ENCODE data around the gene NPAS2. TPM values are rescaled to one million over a fixed set of nuclear protein-coding genes. Genes with fewer than 3 reads are reported as not detected.

NPAS2 gene
- total and polyA plus RNA-seq, 7 donors, result 8.5 to 56.2 (median 17.3) TPM

DNA sequence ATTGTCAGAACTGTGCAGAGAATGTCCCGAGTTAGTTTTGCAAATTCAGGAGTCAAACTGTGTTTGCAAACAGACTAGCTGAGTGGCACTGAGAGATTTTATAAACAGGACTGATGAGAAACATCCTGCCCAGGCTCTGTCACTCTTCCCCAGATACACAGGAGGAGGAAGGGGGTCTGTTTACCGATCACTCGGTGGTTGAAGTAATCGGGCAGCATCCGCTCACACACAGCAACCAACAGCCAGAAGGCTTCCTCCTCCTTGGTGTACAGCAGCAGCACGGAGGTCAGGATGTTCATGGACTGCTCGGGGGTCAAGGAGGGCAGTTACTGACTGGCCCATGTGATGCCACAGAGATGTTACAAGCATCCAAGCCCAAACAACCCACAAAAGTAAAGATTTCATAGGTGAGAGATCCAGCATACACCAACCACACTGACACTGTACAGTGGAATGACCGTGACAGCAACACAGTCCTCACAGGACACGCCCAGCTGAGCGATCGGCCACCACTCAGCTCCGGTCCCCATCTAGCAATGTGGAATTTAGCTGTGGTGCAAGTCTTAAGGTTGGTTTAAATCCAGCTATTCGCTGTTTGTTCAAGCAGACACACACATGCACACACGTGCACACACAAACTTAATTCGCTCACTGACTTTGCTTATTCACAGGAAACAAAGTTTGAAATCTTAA, 212.3 kb downstream of the NPAS2 start:
- Histone ChIP-seq H3K27me3 (ENCODE audit: insufficient read depth in 3 of 3, low read length in 2 of 3) (no peaks in the 10 kb centered on the region), H3K36me3 (ENCODE audit: insufficient read depth in 1 of 2, low read depth in 1 of 2) (peaks cover 0 to 98% of the 10 kb centered on the region in 2 donors), H3K4me1 (no peaks in the 10 kb centered on the region), H3K27ac (peak overlapping the region; percentile 2), H3K9me3 (no peaks in the 10 kb centered on the region), H3K4me3 (no peak overlapping the region)
- intact Hi-C loops (cut with DNase I), result no loop called here
- ATAC-seq (no peak), DNase-seq (no peak)
- WGBS, 3 donors, result 87 to 91% (median 89%) methylated on average over 15 of the region's 15 CpGs
- TF ChIP-seq, protein P1, sequence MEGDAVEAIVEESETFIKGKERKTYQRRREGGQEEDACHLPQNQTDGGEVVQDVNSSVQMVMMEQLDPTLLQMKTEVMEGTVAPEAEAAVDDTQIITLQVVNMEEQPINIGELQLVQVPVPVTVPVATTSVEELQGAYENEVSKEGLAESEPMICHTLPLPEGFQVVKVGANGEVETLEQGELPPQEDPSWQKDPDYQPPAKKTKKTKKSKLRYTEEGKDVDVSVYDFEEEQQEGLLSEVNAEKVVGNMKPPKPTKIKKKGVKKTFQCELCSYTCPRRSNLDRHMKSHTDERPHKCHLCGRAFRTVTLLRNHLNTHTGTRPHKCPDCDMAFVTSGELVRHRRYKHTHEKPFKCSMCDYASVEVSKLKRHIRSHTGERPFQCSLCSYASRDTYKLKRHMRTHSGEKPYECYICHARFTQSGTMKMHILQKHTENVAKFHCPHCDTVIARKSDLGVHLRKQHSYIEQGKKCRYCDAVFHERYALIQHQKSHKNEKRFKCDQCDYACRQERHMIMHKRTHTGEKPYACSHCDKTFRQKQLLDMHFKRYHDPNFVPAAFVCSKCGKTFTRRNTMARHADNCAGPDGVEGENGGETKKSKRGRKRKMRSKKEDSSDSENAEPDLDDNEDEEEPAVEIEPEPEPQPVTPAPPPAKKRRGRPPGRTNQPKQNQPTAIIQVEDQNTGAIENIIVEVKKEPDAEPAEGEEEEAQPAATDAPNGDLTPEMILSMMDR (IDR thresholded peaks at IDR 0.05), result no peak

DNA sequence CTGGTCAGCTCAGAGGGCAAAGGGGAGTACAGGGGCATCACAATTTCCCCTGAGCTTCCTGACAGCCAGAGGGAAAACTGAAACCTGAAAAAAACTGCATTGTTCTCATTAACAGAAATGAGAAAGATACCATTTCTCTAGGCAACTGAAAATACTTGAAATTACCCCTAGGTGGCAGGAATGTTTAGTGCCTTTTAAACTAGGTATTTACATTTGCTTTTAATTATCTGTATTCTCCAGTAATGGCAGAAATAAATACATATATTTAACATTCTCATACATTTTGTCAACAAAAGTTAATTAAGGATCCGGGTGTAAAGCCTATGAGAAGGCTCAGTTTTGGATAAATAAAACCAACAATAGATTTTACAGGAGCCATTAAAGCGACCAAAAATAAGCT, 216.6 kb downstream of the NPAS2 start:
- no peak overlapping the region for H3K27ac ChIP-seq
- DNase-seq, result no peak
- TF ChIP-seq, protein P1 (IDR thresholded peaks at IDR 0.05), result peak; percentile 48
- H3K9me3 ChIP-seq, result no peaks in the 10 kb centered on the region
- H3K4me3 ChIP-seq, result no peak overlapping the region
- intact Hi-C loops (cut with DNase I), result loop anchor here in 1 of 2 donors (5.0 kb wide), 1 partner anchor 171 kb away; no protein-coding TSS in a partner anchor
- WGBS, 3 donors, result 73 to 85% (median 76%) methylated on average over 2 of the region's 2 CpGs
- no peak for ATAC-seq
- H3K36me3 ChIP-seq (ENCODE audit: insufficient read depth in 1 of 2, low read depth in 1 of 2), result peaks cover 4 to 93% of the 10 kb centered on the region in 2 donors
- H3K27me3 ChIP-seq (ENCODE audit: insufficient read depth in 3 of 3, low read length in 2 of 3), result no peaks in the 10 kb centered on the region
- H3K4me1 ChIP-seq, result no peaks in the 10 kb centered on the region

DNA sequence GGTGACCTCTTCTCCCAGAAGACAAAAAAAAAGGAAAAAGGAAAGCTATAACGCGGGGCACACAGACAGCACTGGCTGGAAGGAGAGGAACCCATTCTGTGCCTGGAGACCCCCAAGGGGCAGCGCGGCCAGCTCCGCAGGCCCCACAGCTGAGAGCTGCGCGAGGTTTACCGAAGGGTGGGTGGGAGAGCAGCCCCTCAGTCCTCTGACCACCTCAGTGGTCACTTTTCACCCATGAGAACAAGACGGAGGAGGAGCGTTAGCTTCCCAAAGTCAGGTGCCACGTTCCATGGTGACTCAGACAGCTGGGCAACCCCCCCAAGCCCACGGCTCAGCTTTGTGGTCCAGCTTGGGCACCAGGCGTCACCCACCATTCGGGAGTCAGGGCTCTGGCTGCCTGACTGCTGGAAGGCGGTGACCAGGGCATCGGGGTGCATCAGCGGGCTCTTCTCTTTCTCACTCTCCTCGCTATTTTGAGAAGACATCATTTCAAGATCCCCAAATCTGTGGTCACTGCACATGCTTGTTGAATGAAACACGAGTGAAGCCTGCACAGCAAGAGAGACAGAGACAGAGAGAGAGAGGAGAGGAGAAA, 217.3 kb downstream of the NPAS2 start:
- Histone ChIP-seq H3K4me1 (no peaks in the 10 kb centered on the region), H3K36me3 (ENCODE audit: insufficient read depth in 1 of 2, low read depth in 1 of 2) (peaks cover 4 to 86% of the 10 kb centered on the region in 2 donors), H3K27ac (no peak overlapping the region), H3K9me3 (no peaks in the 10 kb centered on the region), H3K4me3 (no peak overlapping the region), H3K27me3 (ENCODE audit: insufficient read depth in 3 of 3, low read length in 2 of 3) (no peaks in the 10 kb centered on the region)
- intact Hi-C loops (cut with DNase I), result loop anchor here in 1 of 2 donors (5.0 kb wide), 1 partner anchor 170 kb away; no protein-coding TSS in a partner anchor
- 89 to 90% (median 90%) methylated on average over 19 of the region's 19 CpGs for WGBS, 3 donors
- peak in 2 of 4 donors; percentile 3 to 11 for ATAC-seq
- TF ChIP-seq, protein P1 (IDR thresholded peaks at IDR 0.05), result no peak
- DNase-seq, result no peak

DNA sequence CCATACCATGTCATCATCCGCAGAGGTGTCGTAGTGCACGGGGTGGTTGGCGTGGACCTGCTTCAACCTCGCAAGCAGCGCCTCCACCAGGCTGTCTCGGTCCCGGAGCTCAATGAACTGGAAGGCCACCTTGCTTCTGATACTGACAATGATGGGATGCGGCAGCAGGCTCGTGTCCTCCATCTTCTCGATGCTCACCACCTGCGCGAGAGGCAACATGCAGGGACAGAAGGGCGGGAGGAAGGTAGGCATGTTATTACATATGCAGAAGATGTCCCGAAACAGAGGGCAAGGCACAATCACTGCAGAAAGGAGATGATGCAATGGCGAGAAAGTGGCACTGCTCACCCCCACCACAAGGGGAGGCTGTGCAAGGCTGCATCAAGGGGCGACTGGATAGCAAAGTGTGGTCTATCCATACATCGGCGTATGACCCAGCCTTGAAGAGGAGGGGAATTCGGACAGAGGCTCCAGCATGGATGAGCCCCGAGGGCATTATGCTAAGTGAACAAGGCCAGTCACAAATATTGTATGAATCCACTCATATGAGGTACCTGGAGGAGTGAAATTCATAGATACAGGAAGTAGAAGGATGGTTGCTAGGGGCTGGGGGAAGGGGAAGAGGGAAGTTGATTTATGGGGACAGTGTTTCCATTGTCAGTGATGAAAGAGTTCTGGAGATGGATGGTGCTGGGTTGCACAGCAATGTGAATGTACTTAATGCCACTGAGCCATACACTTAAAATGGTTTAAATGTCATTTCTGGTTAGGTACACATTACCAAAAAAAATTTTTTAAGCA, 218.7 kb downstream of the NPAS2 start:
- H3K4me3 ChIP-seq, result no peak overlapping the region
- H3K4me1 ChIP-seq, result no peaks in the 10 kb centered on the region
- H3K9me3 ChIP-seq, result no peaks in the 10 kb centered on the region
- DNase-seq (no peak), ATAC-seq (peak; percentile 53 to 66 (median 64))
- H3K27ac ChIP-seq, result no peak overlapping the region
- TF ChIP-seq, protein P1 (IDR thresholded peaks at IDR 0.05), result peak; percentile 62
- H3K36me3 ChIP-seq (ENCODE audit: insufficient read depth in 1 of 2, low read depth in 1 of 2), result peaks cover 4 to 72% of the 10 kb centered on the region in 2 donors
- intact Hi-C loops (cut with DNase I), result loop anchor here in 1 of 2 donors (2.0 to 5.0 kb wide), 2 partner anchors 114 to 169 kb away; no protein-coding TSS in a partner anchor
- H3K27me3 ChIP-seq (ENCODE audit: insufficient read depth in 3 of 3, low read length in 2 of 3), result no peaks in the 10 kb centered on the region
- WGBS, 3 donors, result 83 to 91% (median 89%) methylated on average over 21 of the region's 21 CpGs
